ENCODE measurements around the gene DCX.

Gene DCX

GRCh38 chrX:111411983-111412382, at the start of gene DCX:
Gene DCX, minus strand, starts transcription at chrX:111412192. Its CDS starts 1,794 bp downstream, at chrX:111410398.
- DNase-seq = no peak

DNA sequence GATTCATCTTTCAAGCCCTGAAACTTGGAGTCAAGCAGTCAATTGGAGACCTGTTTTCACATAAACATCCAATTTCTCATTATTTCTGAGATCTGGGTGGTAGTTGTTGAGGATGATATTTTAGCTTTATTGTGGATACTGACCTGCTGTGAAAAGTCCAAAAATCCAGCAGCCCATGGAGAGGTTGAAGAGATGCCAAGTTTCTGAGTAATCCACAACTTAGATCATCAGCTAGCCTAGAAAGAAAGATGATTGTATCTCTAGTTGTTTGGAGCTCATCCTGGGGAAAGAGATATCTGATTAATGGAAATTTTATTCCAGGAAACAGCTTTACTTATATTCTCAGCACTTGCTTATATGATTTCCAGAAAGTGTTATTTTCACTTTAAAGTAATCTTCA, 48.6 kb upstream of the DCX start:
- DNase-seq = no peak

DNA sequence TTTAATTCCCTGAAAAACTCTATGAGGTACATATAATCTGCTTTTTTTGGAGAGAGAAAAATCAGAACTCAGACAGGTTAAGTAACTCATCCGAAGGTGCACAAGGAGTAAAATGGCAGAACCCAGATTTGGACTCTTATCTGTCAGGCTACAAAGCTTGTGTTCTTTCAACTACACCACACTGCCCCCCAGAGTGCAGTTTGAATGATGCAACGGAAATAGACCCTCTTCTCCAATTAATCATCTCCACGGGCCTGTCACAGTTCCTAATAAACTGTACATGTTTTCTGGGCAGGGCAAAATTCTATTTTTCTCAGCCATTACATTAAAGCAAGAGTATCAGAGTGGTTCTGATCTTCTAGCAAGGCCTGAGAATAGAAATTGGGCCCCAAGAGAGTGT, 35.3 kb upstream of the DCX start:
- no peak for DNase-seq

DNA sequence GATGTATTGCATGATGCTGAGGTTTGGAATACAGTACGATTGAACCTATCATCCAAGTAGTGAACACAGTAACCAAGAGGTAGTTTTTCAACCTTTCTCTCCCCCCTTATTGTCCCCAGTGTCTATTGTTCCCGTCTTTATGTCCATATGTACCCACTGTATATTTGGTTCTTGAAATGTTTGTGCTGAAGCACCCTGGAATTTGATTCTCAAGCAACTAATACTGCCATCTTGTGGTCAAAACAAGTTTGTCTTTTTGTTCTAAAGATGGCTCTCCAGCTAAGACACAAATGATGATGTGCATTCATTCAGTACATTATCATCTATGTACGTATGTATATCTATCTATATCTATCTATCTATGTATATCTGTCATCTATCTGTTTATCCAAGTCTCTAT, 33.5 kb upstream of the DCX start:
- DNase-seq = peak; percentile 35 to 54

- no peak for DNase-seq
Observed at GRCh38 chrX:111444881-111445280, 32.9 kb upstream of the DCX start.

DNA sequence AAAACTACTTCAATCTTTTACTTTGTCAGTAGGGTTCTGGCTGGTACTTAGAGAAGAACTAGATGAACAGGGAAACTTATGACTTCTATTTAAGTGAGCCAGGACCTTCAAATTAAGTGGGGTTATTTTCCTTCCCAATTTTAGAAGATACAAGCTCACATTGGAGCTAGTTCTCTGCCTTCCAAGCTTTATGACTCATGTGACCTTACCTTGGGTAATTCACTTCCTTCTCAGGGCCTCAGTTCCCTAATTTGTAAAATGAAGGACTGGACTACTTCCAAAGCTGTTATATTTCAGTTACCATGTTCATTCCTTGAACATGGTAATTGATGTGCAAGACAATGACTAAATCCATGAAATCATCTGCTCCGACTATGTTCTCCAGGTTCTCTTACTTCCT, 32.0 kb upstream of the DCX start:
- peak in 1 of 2 experiments; percentile 2 for DNase-seq

DNA sequence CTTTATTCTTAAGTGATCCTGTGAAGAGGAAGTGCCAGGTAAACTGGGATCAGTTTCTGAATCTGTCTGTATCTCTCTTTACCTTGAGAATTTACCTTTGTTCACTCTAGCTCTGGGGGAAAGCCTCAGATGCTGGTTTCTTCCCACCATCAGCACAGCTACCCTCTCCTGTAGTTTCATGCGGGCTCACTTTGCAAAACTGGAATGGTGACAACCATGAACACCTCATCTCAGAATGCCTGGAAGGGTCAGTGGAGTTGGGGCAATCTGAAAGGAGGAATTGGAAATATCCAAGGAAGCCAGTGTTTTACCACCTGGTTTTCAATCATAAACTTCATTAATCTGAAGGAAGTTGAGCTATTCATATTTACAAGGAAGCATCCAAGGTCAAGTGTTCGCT, 30.8 kb upstream of the DCX start:
- no peak for DNase-seq

DNA sequence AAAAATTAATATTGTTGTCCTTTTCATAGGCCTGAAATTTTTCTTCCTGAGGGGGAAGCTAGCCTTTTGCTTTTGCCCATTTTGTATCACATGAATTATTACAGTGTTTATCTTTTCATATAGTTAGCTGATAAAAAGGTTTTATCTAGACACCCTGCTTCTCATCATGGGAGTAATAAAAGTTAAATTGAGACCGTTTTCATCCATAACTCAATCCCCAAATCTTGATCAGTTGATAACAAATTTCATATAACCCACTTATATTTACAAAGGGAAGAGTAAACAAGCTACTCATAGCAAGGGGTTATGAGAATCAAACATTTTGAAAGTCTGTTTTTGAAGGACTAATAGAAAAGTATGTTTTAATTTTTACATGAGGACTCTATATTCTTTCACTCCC, 23.5 kb upstream of the DCX start:
- no peak for DNase-seq

DNA sequence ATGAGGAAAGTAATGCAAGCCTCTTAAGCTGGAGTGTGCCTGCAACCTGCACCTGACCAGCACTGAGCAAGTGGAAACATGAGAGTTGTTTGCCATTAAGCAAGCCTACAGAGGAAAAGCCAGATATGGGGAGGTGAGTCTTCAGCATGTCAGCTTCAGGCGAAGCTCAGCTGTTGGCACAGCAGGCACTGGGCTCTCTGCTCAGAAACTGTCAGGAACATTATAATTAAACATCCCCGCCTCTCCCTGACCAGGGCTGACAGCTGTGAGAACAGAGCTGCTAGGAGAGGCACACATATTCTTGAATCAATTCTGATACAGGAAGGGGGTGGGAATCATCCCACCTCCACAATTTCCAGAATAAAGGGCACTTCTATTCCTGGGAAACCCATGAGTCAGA, 19.0 kb upstream of the DCX start:
- no peak for DNase-seq

DNA sequence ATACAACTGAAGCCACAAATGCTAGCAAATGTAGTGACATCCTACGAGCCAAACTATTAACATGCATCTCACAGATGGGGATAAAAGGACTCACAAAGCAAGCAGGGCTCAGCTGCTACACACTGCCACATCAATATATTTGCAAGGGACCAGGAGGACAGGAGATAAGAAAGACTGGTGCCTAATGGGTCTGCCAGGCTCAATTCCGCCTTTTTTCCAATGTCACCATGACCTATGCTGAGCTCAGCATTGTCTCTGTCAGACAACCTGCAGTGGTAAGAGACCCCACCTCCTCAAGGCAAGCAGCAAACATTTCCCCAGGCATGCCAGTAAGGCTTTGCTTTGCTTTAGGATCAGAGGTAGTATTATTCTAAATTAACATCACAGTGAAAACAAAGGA, 435 bp downstream of the DCX start:
- no peak for DNase-seq

GRCh38 chrX:111410590-111411078, 1.4 kb downstream of the DCX start:
- DNase-seq = no peak

DNA sequence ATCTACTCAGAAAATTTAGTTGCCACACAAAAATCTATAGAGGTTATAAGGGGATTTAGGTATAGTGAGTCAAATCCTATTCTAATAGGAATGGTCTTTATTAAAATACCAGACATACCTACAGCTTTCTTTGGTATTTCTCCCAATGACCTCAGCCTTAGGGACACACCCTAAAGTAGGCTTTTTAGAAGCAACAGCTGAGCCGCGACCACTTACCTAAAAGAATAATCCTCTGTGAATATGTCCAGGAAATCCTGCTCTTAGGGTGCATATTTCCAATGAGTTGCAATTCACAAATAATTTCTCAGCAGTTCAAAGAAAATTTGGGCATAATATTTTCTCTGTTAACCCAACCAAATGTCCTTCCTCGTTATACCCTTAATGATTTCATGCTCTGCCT, 2.7 kb downstream of the DCX start:
- no peak for DNase-seq

DNA sequence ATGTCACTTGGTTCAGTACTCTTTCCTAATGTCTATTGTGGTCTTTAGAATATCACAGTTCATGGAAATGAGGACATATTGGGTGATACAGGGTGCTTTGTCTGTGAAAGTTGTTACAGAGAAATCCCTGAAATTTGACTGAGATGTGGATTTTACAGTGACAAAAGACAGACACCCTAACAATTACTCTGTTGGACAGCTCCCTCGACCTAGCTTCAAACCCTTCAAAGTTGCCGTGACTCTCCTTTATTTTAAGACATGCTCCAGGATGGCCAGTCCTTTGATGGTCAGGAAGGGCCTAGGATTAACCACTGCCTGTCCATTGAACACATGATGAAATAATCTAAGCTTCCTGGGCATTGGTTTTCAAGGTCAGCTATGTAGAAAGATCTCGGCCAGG, 4.0 kb downstream of the DCX start:
- DNase-seq = no peak

DNA sequence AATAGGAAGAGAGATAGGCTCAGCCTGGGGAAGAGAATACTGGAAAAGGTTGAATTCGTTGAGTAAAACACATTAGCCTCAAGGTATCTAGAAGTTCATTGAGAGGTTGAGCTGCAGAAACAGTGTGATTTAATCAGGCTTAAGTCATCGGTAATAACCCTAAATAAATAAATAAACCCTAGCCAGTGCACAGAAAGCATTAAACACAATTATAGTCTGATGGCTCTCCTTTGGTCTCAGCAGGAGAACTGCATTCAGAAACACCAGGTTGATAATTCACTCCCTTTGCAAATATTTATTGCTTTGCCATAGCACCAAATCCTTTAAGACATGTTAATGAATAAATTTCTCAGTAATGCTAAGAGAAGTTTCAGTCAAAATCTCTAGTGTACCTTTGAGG, 9.6 kb downstream of the DCX start:
- no peak for DNase-seq

GRCh38 chrX:111395149-111395548, 16.8 kb downstream of the DCX start:
- no peak for DNase-seq

- no peak for DNase-seq
Observed at GRCh38 chrX:111394569-111394968, 17.4 kb downstream of the DCX start.

- no peak for DNase-seq
Observed at GRCh38 chrX:111387470-111388070, 24.4 kb downstream of the DCX start.

GRCh38 chrX:111386615-111387233, 25.3 kb downstream of the DCX start:
- DNase-seq = no peak

- no peak for DNase-seq
Observed at GRCh38 chrX:111386077-111386476, 25.9 kb downstream of the DCX start.

DNA sequence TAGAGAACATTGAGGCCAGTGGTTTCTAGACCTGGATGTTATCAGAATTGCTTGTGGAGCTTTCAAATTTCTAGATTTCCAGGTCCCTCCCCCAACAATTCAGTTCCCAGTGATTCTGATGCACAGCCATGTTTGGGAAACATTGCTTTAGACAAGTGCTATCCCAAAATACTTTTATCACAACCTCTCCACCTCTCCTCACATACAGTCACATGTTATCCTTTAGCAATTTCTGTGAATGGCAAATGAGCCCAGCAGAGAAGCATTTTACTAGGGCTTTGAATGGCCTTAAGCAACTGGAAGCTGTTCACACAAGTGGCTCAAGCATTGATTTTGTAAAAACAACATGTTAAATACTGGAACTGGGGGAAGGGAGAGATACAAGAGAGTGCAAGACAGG, 29.7 kb downstream of the DCX start:
- DNase-seq = no peak

DNA sequence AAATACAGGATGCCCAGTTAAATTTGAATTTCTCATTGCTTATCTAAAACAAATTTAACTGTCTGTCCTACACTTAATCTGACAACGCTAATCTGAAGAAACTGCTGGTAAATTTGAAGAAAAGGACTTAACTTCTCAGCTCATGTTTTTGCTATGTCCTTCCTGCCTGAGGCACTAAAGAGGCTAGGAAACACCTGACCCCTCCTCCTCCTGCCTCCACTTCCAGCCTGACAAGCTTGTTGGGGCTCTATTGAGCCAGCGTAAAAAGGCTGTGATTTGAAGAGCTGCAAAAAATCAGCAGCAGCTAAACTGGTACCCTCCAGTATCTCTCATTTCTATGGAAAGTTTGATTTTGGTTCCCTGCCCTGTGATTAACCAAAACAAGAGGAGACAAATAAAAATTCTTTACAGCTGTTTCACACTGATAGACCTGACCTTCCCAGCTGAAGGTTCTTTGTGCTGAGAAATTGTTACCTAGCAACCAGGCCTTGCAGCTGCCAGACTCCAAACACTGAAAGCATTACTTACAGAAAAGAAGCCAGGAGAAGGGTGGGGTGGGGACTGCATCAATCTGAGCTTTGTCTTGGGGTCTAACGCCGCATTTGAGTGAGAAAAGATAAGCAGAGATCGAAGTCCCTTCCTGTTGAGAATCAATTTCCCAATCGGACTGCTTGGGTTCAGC, 35.0 kb downstream of the DCX start:
- DNase-seq = no peak

DNA sequence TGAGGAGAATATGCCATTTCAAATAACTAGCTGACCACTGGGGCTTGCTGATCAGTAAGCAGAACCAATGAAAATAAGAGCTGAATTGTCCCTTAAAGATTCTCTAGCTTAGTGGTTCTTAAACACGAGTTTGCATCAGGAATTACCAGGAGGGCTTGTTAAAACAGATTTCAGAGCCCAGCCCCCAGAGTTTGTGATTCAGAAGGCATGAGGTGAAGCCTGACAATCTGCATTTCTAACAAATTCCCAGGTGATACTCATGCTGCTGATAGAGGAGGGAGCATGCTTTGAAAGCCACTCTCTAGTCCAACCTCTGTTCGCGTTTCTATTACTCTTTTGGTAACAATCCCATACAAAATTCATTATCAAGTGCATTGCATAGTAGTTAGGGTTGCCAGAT, 35.5 kb downstream of the DCX start:
- DNase-seq = no peak

DNA sequence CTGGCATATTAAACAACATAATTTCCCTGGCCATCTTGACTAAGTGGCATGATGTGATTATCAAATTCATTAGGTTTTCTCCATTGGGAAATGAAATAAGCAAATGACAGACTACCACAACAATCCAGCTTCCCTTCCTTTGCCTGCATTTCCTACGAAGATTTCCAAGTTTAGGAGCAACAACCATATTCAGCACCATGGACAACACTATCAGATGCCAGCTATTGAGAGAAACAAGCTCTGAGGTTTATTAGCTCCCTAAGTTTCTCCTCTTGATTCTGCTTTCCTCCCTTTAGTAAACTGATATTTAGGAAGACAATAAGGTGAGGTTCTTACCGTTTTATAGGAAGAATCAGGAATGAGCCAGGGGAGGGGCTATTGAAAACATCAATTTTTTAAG, 36.2 kb downstream of the DCX start:
- no peak for DNase-seq

- DNase-seq = no peak
Observed at GRCh38 chrX:111372086-111372485, 39.9 kb downstream of the DCX start.
